ENCODE measurements around the gene MYO16.

GRCh38 chr13:109220631-109221030 is 591.2 kb downstream of the MYO16 start:
- TF ChIP-seq EZH2 (IDR thresholded peaks at IDR 0.05; ENCODE audit: borderline replicate concordance, low read depth, low read length, poor library complexity, severe bottlenecking) (no peak), CTCF (conservative IDR thresholded peaks at IDR 0.05; ENCODE audit: low read depth, low read length) (no peak)
